ENCODE results near the gene DCST2. TPM values are rescaled to one million over a fixed set of nuclear protein-coding genes. Genes with fewer than 3 reads are reported as not detected.

DCST2 gene
- total and polyA plus RNA-seq, 10 of the 15 experiments (the other 5 are each of a cell fraction or from before 2014, with no cell fraction given): 0.33 to 0.41 (median 0.36) TPM; not detected in 7

GRCh38 chr1:155050560-155051341 is 17.2 kb upstream of the DCST2 start, which contains the start of gene ADAM15 (continued):
- no peak for TF ChIP-seq SUPT20H (IDR thresholded peaks at IDR 0.05; ENCODE audit: borderline replicate concordance, control insufficient read depth, low read depth, low read length)
- no peak; the same call in 1 of the 2 replicates for TF ChIP-seq ZNF687 (IDR thresholded peaks at IDR 0.05)
- TF ChIP-seq NFYA (IDR thresholded peaks at IDR 0.05; ENCODE audit: borderline replicate concordance, low read depth, low read length): no peak
- no peak for TF ChIP-seq POLR2AphosphoS5 (IDR thresholded peaks at IDR 0.05; ENCODE audit: low read length)
- no peak for TF ChIP-seq CHD4 (IDR thresholded peaks at IDR 0.05)
- TF ChIP-seq POLR2A (IDR thresholded peaks at IDR 0.05; ENCODE audit: low read depth, low read length): peak; percentile 51; the same call in 1 of the 2 replicates
- no peak for TF ChIP-seq IRF5 (IDR thresholded peaks at IDR 0.05; ENCODE audit: borderline replicate concordance)
- no peak for TF ChIP-seq TBL1XR1 (IDR thresholded peaks at IDR 0.05; ENCODE audit: low read depth, low read length)
- TF ChIP-seq YY1 (IDR thresholded peaks at IDR 0.05; ENCODE audit: low read depth, low read length): 0 out of 2 replicates have a peak, but pooled peaks have one; percentile 36
- 0 out of 2 replicates have a peak, but pooled peaks have one; percentile 6 for TF ChIP-seq TCF12 (IDR thresholded peaks at IDR 0.05; ENCODE audit: low read depth, low read length)
- peak; percentile 71; the same call in 1 of the 2 replicates for TF ChIP-seq ZNF217 (IDR thresholded peaks at IDR 0.05)
- TF ChIP-seq PAX5 (IDR thresholded peaks at IDR 0.05; ENCODE audit: borderline replicate concordance, low read depth, low read length): no peak
- no peak for TF ChIP-seq ESRRA (IDR thresholded peaks at IDR 0.05; ENCODE audit: low read length)
- TF ChIP-seq NFIC (IDR thresholded peaks at IDR 0.05; ENCODE audit: low read depth, low read length): no peak
- no peak for TF ChIP-seq FOXM1 (IDR thresholded peaks at IDR 0.05; ENCODE audit: low read depth, low read length)
- TF ChIP-seq ZNF274 (IDR thresholded peaks at IDR 0.05; ENCODE audit: insufficient read depth, insufficient read length): no peak
- TF ChIP-seq NFXL1 (IDR thresholded peaks at IDR 0.05; ENCODE audit: borderline replicate concordance): no peak
- TF ChIP-seq BHLHE40 (IDR thresholded peaks at IDR 0.05; ENCODE audit: borderline replicate concordance in 1 of 2, low read depth in 2 of 2, low read length in 1 of 2): peak; percentile 30 to 76; a peak in 2 of 4 replicates
- no peak for TF ChIP-seq PAX8 (IDR thresholded peaks at IDR 0.05)
- TF ChIP-seq RAD51 (IDR thresholded peaks at IDR 0.05): no peak
- TF ChIP-seq SMAD5 (IDR thresholded peaks at IDR 0.05; ENCODE audit: low read depth): no peak
- no peak; the same call in 1 of the 2 replicates for TF ChIP-seq NKRF (conservative IDR thresholded peaks at IDR 0.05)
- no peak for TF ChIP-seq JUND (IDR thresholded peaks at IDR 0.05; ENCODE audit: low read depth, low read length)
- TF ChIP-seq MTA3 (IDR thresholded peaks at IDR 0.05; ENCODE audit: borderline replicate concordance, low read length): no peak
- no peak for TF ChIP-seq ZZZ3 (IDR thresholded peaks at IDR 0.05; ENCODE audit: control insufficient read depth, insufficient read length, low read depth)
